ENCODE results near the gene SUPT4H1. TPM values are rescaled to one million over a fixed set of nuclear protein-coding genes. Genes with fewer than 3 reads are reported as not detected.
"Not testable (repeated sequence)": the region's sequence is repeated elsewhere in the genome, so short reads cannot be mapped to it uniquely, and the experiment has no call there.

SUPT4H1 gene
- total and polyA plus RNA-seq, 7 donors = 50.5 to 114 (median 65.3) TPM

- no peak for TF ChIP-seq EP300 (IDR thresholded peaks at IDR 0.05)
- no peak for TF ChIP-seq POLR2AphosphoS5 (IDR thresholded peaks at IDR 0.05)
- no peak for TF ChIP-seq POLR2A (IDR thresholded peaks at IDR 0.05)
- TF ChIP-seq CTCF (IDR thresholded peaks at IDR 0.05) = no peak
- no peaks in the 10 kb centered on the region for H3K4me1 ChIP-seq
- no peak overlapping the region for H3K27ac ChIP-seq
- no peak overlapping the region for H3K4me3 ChIP-seq
- WGBS, 2 donors = 14 to 49% methylated on average over 3 of the region's 3 CpGs
- DNase-seq = no peak
- no peaks in the 10 kb centered on the region for H3K9me3 ChIP-seq
- H3K36me3 ChIP-seq = no peaks in the 10 kb centered on the region
- H3K27me3 ChIP-seq = no peaks in the 10 kb centered on the region
- intact Hi-C loops (cut with DNase I) = no loop called here
Measured at GRCh38 chr17:58398574-58399266, 46.7 kb upstream of the SUPT4H1 start.

- H3K4me3 ChIP-seq; DNase-seq; H3K9me3 ChIP-seq; H3K27ac ChIP-seq; H3K27me3 ChIP-seq; intact Hi-C loops (cut with DNase I); H3K36me3 ChIP-seq; H3K4me1 ChIP-seq: not testable (repeated sequence)
- 61 to 83% methylated on average over 5 of the region's 5 CpGs for WGBS, 2 donors
Measured at GRCh38 chr17:58397421-58397820, 45.4 kb upstream of the SUPT4H1 start.

GRCh38 chr17:58396173-58396572 is 44.2 kb upstream of the SUPT4H1 start:
- H3K4me3 ChIP-seq = no peak overlapping the region

GRCh38 chr17:58394534-58395223 is 42.7 kb upstream of the SUPT4H1 start:
- no peaks in the 10 kb centered on the region for H3K36me3 ChIP-seq
- intact Hi-C loops (cut with DNase I) = no loop called here
- H3K4me1 ChIP-seq = no peaks in the 10 kb centered on the region
- no peak overlapping the region for H3K27ac ChIP-seq
- H3K9me3 ChIP-seq = no peaks in the 10 kb centered on the region
- H3K27me3 ChIP-seq = peaks cover 0 to 4% (median 0%) of the 10 kb centered on the region in 3 donors
- no peak for DNase-seq
- TF ChIP-seq CTCF (IDR thresholded peaks at IDR 0.05) (no peak), POLR2AphosphoS5 (IDR thresholded peaks at IDR 0.05) (no peak), EP300 (IDR thresholded peaks at IDR 0.05) (no peak), POLR2A (IDR thresholded peaks at IDR 0.05) (no peak)
- WGBS, 2 donors = 23 to 70% methylated on average over 3 of the region's 3 CpGs
- no peak overlapping the region for H3K4me3 ChIP-seq

More at GRCh38 chr17:58396173-58396572, 44.2 kb upstream of the SUPT4H1 start:
- H3K27me3 ChIP-seq = peaks cover 0 to 4% (median 0%) of the 10 kb centered on the region in 3 donors
- no peaks in the 10 kb centered on the region for H3K9me3 ChIP-seq
- 47 to 81% methylated on average over 4 of the region's 4 CpGs for WGBS, 2 donors
- no peak overlapping the region for H3K27ac ChIP-seq
- intact Hi-C loops (cut with DNase I) = no loop called here
- H3K4me1 ChIP-seq = no peaks in the 10 kb centered on the region
- no peak for DNase-seq
- TF ChIP-seq CTCF (IDR thresholded peaks at IDR 0.05) (no peak), POLR2A (IDR thresholded peaks at IDR 0.05) (no peak), EP300 (IDR thresholded peaks at IDR 0.05) (no peak), POLR2AphosphoS5 (IDR thresholded peaks at IDR 0.05) (no peak)
- H3K36me3 ChIP-seq = no peaks in the 10 kb centered on the region

- DNase-seq = no peak
- H3K9me3 ChIP-seq = no peaks in the 10 kb centered on the region
- intact Hi-C loops (cut with DNase I) = no loop called here
- no peaks in the 10 kb centered on the region for H3K4me1 ChIP-seq
- no peak for TF ChIP-seq POLR2A (IDR thresholded peaks at IDR 0.05)
- TF ChIP-seq CTCF (IDR thresholded peaks at IDR 0.05) = no peak
- no peak for TF ChIP-seq EP300 (IDR thresholded peaks at IDR 0.05)
- no peak for TF ChIP-seq POLR2AphosphoS5 (IDR thresholded peaks at IDR 0.05)
- H3K27ac ChIP-seq = no peak overlapping the region
- no peak overlapping the region for H3K4me3 ChIP-seq
- WGBS, 2 donors = 14 to 61% methylated on average over 10 of the region's 10 CpGs
- no peaks in the 10 kb centered on the region for H3K36me3 ChIP-seq
- H3K27me3 ChIP-seq = peaks cover 0 to 9% (median 0%) of the 10 kb centered on the region in 3 donors
Measured at GRCh38 chr17:58391302-58391984, 39.4 kb upstream of the SUPT4H1 start.

Measured in sigmoid colon (tissue), 7 donors.